PC-9 (cell line): ENCODE data around the gene ARFGAP3. TPM values are rescaled to one million over a fixed set of nuclear protein-coding genes. Genes with fewer than 3 reads are reported as not detected.

Experiments
- BruUV-seq: library from RNA; stranded (reverse); fragments of 400-500 nt; replicated peaks from 2 replicates; lab custom pipeline; 2021; lab: Mats Ljungman, UMichigan
- CTCF ChIA-PET: fragments of 300-600 bp; sonication (Branson Sonifier 250); formaldehyde crosslinking; loops from one replicate; lab custom pipeline; 2022; ENCODE audit warnings: antibody characterized with exemption; lab: Charles Lee
- POLR2A ChIA-PET: fragments of 300-600 bp; sonication (Branson Sonifier 250); formaldehyde crosslinking; loops from one replicate; lab custom pipeline; 2022; ENCODE audit warnings: antibody characterized with exemption; ENCODE audit not compliant: unreplicated experiment; lab: Charles Lee
- DNase-seq, 2 experiments: peaks; one replicate each; pipeline versions ENCODE4 v3.0.0 to v3.0.0-alpha.2; 2015 to 2022; ENCODE audit warnings: mixed read lengths in 1 of 2
- H2AFZ ChIP-seq: fragments of 200-600 bp; sonication (generic); 2 replicates; pipeline ENCODE4 v1.8.1; 2017; ENCODE audit warnings: antibody characterized with exemption
- H3F3A ChIP-seq: fragments of 200-600 bp; sonication (generic); 2 replicates; pipeline ENCODE4 v1.8.1; 2017; ENCODE audit warnings: antibody characterized with exemption, mild to moderate bottlenecking, low read depth; ENCODE audit not compliant: insufficient read depth
- H3K27ac ChIP-seq: fragments of 200-600 bp; sonication (generic); 2 replicates; pipeline ENCODE4 v1.6.1; 2016; ENCODE audit warnings: mixed run types
- H3K27me3 ChIP-seq: fragments of 200-600 bp; sonication (generic); 2 replicates; pipeline ENCODE4 v1.6.1; 2016; ENCODE audit warnings: low read depth, mixed run types; ENCODE audit not compliant: insufficient read depth
- H3K36me3 ChIP-seq: fragments of 200-600 bp; sonication (generic); 2 replicates; pipeline ENCODE4 v1.6.1; 2016; ENCODE audit warnings: low read depth, mixed run types
- H3K4me1 ChIP-seq: fragments of 200-600 bp; sonication (generic); replicated peaks from 2 replicates; pipeline ENCODE4 v1.6.1; 2016; ENCODE audit warnings: mixed run types; ENCODE audit not compliant: insufficient read depth
- H3K4me2 ChIP-seq: fragments of 200-600 bp; sonication (generic); 2 replicates; pipeline ENCODE4 v1.6.1; 2017; ENCODE audit warnings: mixed run types
- H3K4me3 ChIP-seq: fragments of 200-600 bp; sonication (generic); 2 replicates; pipeline ENCODE4 v1.6.1; 2016; ENCODE audit warnings: mixed run types
- H3K79me2 ChIP-seq: fragments of 200-600 bp; sonication (generic); 2 replicates; pipeline ENCODE4 v1.6.1; 2017; ENCODE audit warnings: low read depth, mixed run types
- H3K9me2 ChIP-seq: fragments of 200-600 bp; sonication (generic); 2 replicates; pipeline ENCODE4 v1.8.1; 2017; ENCODE audit warnings: mild to moderate bottlenecking; ENCODE audit not compliant: insufficient read depth
- H3K9me3 ChIP-seq: fragments of 200-600 bp; sonication (generic); 2 replicates; pipeline ENCODE4 v1.8.1; 2016; ENCODE audit warnings: low read depth; ENCODE audit not compliant: insufficient read depth
- H4K20me1 ChIP-seq: fragments of 200-600 bp; sonication (generic); 2 replicates; pipeline ENCODE4 v1.8.1; 2017; ENCODE audit not compliant: insufficient read depth
- CTCF ChIP-seq: fragments of 200-600 bp; sonication (generic); conservative IDR thresholded peaks from 2 replicates; pipeline ENCODE4 v1.6.1; 2017; ENCODE audit warnings: mixed run types, antibody characterized with exemption, mild to moderate bottlenecking, moderate library complexity
- EZH2 ChIP-seq: fragments of 200-600 bp; sonication (generic); IDR thresholded peaks from 2 replicates; pipeline ENCODE4 v1.8.0; 2017; ENCODE audit warnings: antibody characterized with exemption, low read depth
- intact Hi-C: fragments of 100-400 bp; cut with micrococcal nuclease; formaldehyde crosslinking; loops from one replicate; pipeline ENCODE4 v1.10.0; 2022; ENCODE audit not compliant: unreplicated experiment
- total RNA-seq: library from RNA; stranded (reverse); gene quantifications from 2 replicates; pipeline ENCODE4 v1.2.3, GENCODE V29; 2021

ARFGAP3 gene
- total RNA-seq, 1 experiment from 2014 or later = 29.1 TPM

- no peak overlapping the region for H2AFZ ChIP-seq
- H3K9me2 ChIP-seq = no peaks in the 10 kb centered on the region
- no peaks in the 10 kb centered on the region for H3K27me3 ChIP-seq
- H3K9me3 ChIP-seq = no peaks in the 10 kb centered on the region
- TF ChIP-seq CTCF (no peak), EZH2 (no peak)
- H3K4me3 ChIP-seq = no peak overlapping the region
- DNase-seq = no peak
- no peaks in the 10 kb centered on the region for H4K20me1 ChIP-seq
- H3K27ac ChIP-seq = no peak overlapping the region
- ChIA-PET POLR2A (interaction anchor here (0.6 kb wide), 1 partner anchor 14 kb away, joined by 5 read pairs; no protein-coding TSS in a partner anchor), CTCF (interaction anchor here (0.7 kb wide), 1 partner anchor 243 kb away, joined by 5 read pairs; no protein-coding TSS in a partner anchor)
- BruUV-seq = no TSS peak
- H3K4me1 ChIP-seq = peaks cover 12% of the 10 kb centered on the region
- intact Hi-C loops = loop anchor here (5.0 kb wide), 2 partner anchors 88 to 222 kb away; no protein-coding TSS in a partner anchor
- H3K79me2 ChIP-seq = no peaks in the 10 kb centered on the region
- peaks cover 22% of the 10 kb centered on the region for H3F3A ChIP-seq
- no peak overlapping the region for H3K4me2 ChIP-seq
- H3K36me3 ChIP-seq = peaks cover 15% of the 10 kb centered on the region; the same call in 1 of the 2 replicates
These were observed 12.9 kb upstream of the ARFGAP3 start for GRCh38 chr22:42869888-42870480.

- H3K4me2 ChIP-seq = no peak overlapping the region
- no peak overlapping the region for H3K4me3 ChIP-seq
- no peaks in the 10 kb centered on the region for H3K9me3 ChIP-seq
- no peak for DNase-seq
- peaks cover 27% of the 10 kb centered on the region for H3F3A ChIP-seq
- H3K4me1 ChIP-seq = peaks cover 17% of the 10 kb centered on the region
- no peak overlapping the region for H2AFZ ChIP-seq
- H4K20me1 ChIP-seq = no peaks in the 10 kb centered on the region
- POLR2A ChIA-PET = no interaction called here
- H3K27ac ChIP-seq = no peak overlapping the region
- H3K36me3 ChIP-seq = peaks cover 15% of the 10 kb centered on the region; the same call in 1 of the 2 replicates
- no peaks in the 10 kb centered on the region for H3K27me3 ChIP-seq
- no peaks in the 10 kb centered on the region for H3K9me2 ChIP-seq
- no peak for TF ChIP-seq CTCF
- TF ChIP-seq EZH2 = no peak
- intact Hi-C loops = loop anchor here (5.0 kb wide), 2 partner anchors 87 to 223 kb away; no protein-coding TSS in a partner anchor
- CTCF ChIA-PET = interaction anchor here (0.7 kb wide), 1 partner anchor 243 kb away, joined by 5 read pairs; no protein-coding TSS in a partner anchor
- H3K79me2 ChIP-seq = no peaks in the 10 kb centered on the region
- BruUV-seq = no TSS peak
These were observed 12.4 kb upstream of the ARFGAP3 start for GRCh38 chr22:42869463-42869862.

- Histone ChIP-seq H3K4me1 (peaks cover 23% of the 10 kb centered on the region), H3K4me3 (no peak overlapping the region), H3F3A (peaks cover 33% of the 10 kb centered on the region), H3K9me2 (no peaks in the 10 kb centered on the region), H2AFZ (no peak overlapping the region), H3K4me2 (peak overlapping the region; percentile 9), H3K79me2 (no peaks in the 10 kb centered on the region), H4K20me1 (no peaks in the 10 kb centered on the region), H3K36me3 (peaks cover 9% of the 10 kb centered on the region; the same call in 1 of the 2 replicates), H3K27me3 (no peaks in the 10 kb centered on the region), H3K9me3 (no peaks in the 10 kb centered on the region), H3K27ac (peak overlapping the region; percentile 57)
- ChIA-PET CTCF (interaction anchor here (0.5 to 1.8 kb wide), 2 partner anchors 49 to 58 kb away, joined by 4 to 6 read pairs; no protein-coding TSS in a partner anchor), POLR2A (no interaction called here)
- intact Hi-C loops = loop anchor here (5.0 kb wide), 2 partner anchors 86 to 224 kb away; no protein-coding TSS in a partner anchor
- BruUV-seq = no TSS peak
- TF ChIP-seq EZH2 (no peak), CTCF (no peak)
- no peak for DNase-seq
These were observed 11.7 kb upstream of the ARFGAP3 start for GRCh38 chr22:42868751-42869251.
